OCI-LY1 (cell line): ENCODE measurements around the gene MARS1.

ENCODE experiments used
- H2AFZ ChIP-seq: fragments of 200-600 bp; sonication (generic), shearing (Covaris generic); 2 replicates; pipeline ENCODE4 v1.6.0; 2014; ENCODE audit warnings: antibody characterized with exemption, mild to moderate bottlenecking, low read length
- H3F3A ChIP-seq: fragments of 200-600 bp; sonication (generic), shearing (Covaris generic); 2 replicates; pipeline ENCODE4 v1.6.0; 2014; ENCODE audit warnings: mild to moderate bottlenecking, antibody characterized with exemption, low read length, moderate library complexity; ENCODE audit not compliant: insufficient read depth
- H3K27ac ChIP-seq: fragments of 200-600 bp; sonication (generic); 2 replicates; pipeline ENCODE4 v1.5.1; 2014; ENCODE audit warnings: low read length, mixed run types, mild to moderate bottlenecking, low read depth; ENCODE audit not compliant: poor library complexity, severe bottlenecking
- H3K27me3 ChIP-seq: fragments of 200-600 bp; sonication (generic); 2 replicates; pipeline ENCODE4 v1.6.0; 2014; ENCODE audit warnings: antibody characterized with exemption, mild to moderate bottlenecking, low read length, moderate library complexity; ENCODE audit not compliant: insufficient read depth
- H3K36me3 ChIP-seq: fragments of 200-600 bp; sonication (generic); 2 replicates; pipeline ENCODE4 v1.6.1; 2014; ENCODE audit warnings: mild to moderate bottlenecking, antibody characterized with exemption, low read length, moderate library complexity, mixed read lengths; ENCODE audit not compliant: insufficient read depth
- H3K4me1 ChIP-seq: fragments of 200-600 bp; sonication (generic); 2 replicates; pipeline ENCODE4 v1.5.1; 2014; ENCODE audit warnings: mild to moderate bottlenecking, low read length, moderate library complexity; ENCODE audit not compliant: insufficient read depth, severe bottlenecking
- H3K4me2 ChIP-seq: fragments of 200-600 bp; sonication (generic), shearing (Covaris generic); 2 replicates; pipeline ENCODE4 v1.6.1; 2014; ENCODE audit warnings: low read length
- H3K4me3 ChIP-seq: fragments of 200-600 bp; sonication (generic); 2 replicates; pipeline ENCODE4 v1.5.1; 2014; ENCODE audit warnings: low read length, low read depth, mild to moderate bottlenecking, mixed read lengths; ENCODE audit not compliant: poor library complexity, severe bottlenecking
- H3K79me2 ChIP-seq: fragments of 200-600 bp; shearing (Covaris generic); 2 replicates; pipeline ENCODE4 v1.6.1; 2016; ENCODE audit warnings: mixed run types, low read length, mixed read lengths; ENCODE audit not compliant: insufficient read depth
- H3K9ac ChIP-seq: fragments of 200-600 bp; sonication (generic), shearing (Covaris generic); 2 replicates; pipeline ENCODE4 v1.6.1; 2014; ENCODE audit warnings: mild to moderate bottlenecking, low read length, mixed read lengths
- H3K9me2 ChIP-seq: fragments of 200-600 bp; sonication (generic), shearing (Covaris generic); 2 replicates; pipeline ENCODE4 v1.6.1; 2014; ENCODE audit warnings: low read depth, mild to moderate bottlenecking, low read length, mixed read lengths
- H3K9me3 ChIP-seq: fragments of 200-600 bp; shearing (Covaris generic); 2 replicates; pipeline ENCODE4 v1.6.1; 2014; ENCODE audit warnings: low read length, mixed read lengths
- H4K20me1 ChIP-seq: fragments of 200-600 bp; sonication (generic), shearing (Covaris generic); 2 replicates; pipeline ENCODE4 v1.6.0; 2016; ENCODE audit warnings: mild to moderate bottlenecking, low read length; ENCODE audit not compliant: insufficient read depth
- EZH2 ChIP-seq: fragments of 200-600 bp; sonication (generic), shearing (Covaris generic); IDR thresholded peaks from 2 replicates; pipeline ENCODE4 v1.8.0; 2017; ENCODE audit warnings: borderline replicate concordance, mixed run types, mild to moderate bottlenecking, antibody characterized with exemption, low read length, moderate library complexity, mixed read lengths
- TF ChIP-seq, protein P1 (sequence below): fragments of 200-600 bp; sonication (generic), shearing (Covaris generic); IDR thresholded peaks from 2 replicates; pipeline ENCODE4 v1.5.1; 2017; ENCODE audit warnings: mild to moderate bottlenecking, antibody characterized with exemption, low read length, moderate library complexity, mixed read lengths

MARS1 gene

DNA sequence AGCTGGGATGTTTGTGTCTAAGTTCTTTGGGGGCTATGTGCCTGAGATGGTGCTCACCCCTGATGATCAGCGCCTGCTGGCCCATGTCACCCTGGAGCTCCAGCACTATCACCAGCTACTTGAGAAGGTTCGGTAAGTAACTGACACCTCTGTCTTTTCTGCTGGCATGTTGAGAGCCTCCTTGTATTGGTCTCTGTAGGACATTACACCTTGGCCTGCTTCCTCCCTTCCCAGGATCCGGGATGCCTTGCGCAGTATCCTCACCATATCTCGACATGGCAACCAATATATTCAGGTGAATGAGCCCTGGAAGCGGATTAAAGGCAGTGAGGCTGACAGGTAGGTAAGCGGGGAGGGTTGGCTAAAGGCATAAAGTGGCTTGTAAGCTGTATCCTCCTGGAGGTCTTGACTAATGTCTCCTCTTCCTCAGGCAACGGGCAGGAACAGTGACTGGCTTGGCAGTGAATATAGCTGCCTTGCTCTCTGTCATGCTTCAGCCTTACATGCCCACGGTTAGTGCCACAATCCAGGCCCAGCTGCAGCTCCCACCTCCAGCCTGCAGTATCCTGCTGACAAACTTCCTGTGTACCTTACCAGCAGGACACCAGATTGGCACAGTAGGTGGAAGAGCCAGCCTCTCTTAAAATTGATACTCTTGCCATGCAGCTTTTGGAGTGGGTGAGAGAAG lies 27.0 kb downstream of the MARS1 start:
- Histone ChIP-seq H3K9ac (no peak overlapping the region), H3K9me2 (no peaks in the 10 kb centered on the region), H3F3A (0 out of 2 replicates have a peak, but pooled peaks cover 3% of the 10 kb centered on the region), H3K36me3 (peaks cover 91% of the 10 kb centered on the region), H3K4me1 (peaks cover 16% of the 10 kb centered on the region), H3K79me2 (peaks cover 11% of the 10 kb centered on the region), H2AFZ (no peak overlapping the region), H3K27me3 (no peaks in the 10 kb centered on the region), H3K9me3 (no peaks in the 10 kb centered on the region), H3K27ac (no peak overlapping the region), H3K4me3 (no peak overlapping the region), H3K4me2 (no peak overlapping the region), H4K20me1 (no peaks in the 10 kb centered on the region)
- TF ChIP-seq, protein P1, sequence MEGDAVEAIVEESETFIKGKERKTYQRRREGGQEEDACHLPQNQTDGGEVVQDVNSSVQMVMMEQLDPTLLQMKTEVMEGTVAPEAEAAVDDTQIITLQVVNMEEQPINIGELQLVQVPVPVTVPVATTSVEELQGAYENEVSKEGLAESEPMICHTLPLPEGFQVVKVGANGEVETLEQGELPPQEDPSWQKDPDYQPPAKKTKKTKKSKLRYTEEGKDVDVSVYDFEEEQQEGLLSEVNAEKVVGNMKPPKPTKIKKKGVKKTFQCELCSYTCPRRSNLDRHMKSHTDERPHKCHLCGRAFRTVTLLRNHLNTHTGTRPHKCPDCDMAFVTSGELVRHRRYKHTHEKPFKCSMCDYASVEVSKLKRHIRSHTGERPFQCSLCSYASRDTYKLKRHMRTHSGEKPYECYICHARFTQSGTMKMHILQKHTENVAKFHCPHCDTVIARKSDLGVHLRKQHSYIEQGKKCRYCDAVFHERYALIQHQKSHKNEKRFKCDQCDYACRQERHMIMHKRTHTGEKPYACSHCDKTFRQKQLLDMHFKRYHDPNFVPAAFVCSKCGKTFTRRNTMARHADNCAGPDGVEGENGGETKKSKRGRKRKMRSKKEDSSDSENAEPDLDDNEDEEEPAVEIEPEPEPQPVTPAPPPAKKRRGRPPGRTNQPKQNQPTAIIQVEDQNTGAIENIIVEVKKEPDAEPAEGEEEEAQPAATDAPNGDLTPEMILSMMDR = no peak
- no peak for TF ChIP-seq EZH2

DNA sequence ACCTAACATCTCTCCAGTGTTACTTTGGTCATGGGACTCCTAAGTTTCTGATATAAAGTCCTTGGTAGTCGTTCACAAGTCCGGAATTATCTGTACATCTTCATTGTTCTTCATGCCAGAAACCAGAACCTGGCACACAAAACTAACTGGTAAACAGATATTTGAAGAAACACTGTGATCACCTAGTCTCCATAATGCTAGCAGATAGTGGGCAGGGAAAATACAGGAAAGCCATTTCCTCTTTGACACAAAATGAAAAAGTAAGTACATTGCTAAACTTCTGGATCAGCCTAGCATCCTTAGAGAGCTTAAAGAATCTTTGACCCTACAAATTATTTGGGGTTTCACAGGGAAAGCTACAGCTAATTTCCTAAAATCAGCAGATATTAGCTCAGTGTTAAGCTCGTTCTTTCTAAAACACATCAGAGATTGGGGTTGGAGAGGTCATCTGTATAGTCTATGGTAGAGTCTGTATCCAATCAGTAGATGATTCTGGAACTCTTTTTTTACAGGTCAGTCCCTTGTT lies 27.6 kb downstream of the MARS1 start:
- no peak overlapping the region for H3K4me2 ChIP-seq
- no peaks in the 10 kb centered on the region for H3K9me3 ChIP-seq
- H3K4me3 ChIP-seq = no peak overlapping the region
- H3K9me2 ChIP-seq = no peaks in the 10 kb centered on the region
- no peak for TF ChIP-seq EZH2
- TF ChIP-seq, protein P1 = no peak
- 0 out of 2 replicates have a peak, but pooled peaks cover 3% of the 10 kb centered on the region for H3F3A ChIP-seq
- H2AFZ ChIP-seq = no peak overlapping the region
- no peaks in the 10 kb centered on the region for H3K27me3 ChIP-seq
- no peak overlapping the region for H3K9ac ChIP-seq
- peaks cover 11% of the 10 kb centered on the region for H3K79me2 ChIP-seq
- H3K4me1 ChIP-seq = peaks cover 16% of the 10 kb centered on the region
- no peak overlapping the region for H3K27ac ChIP-seq
- H3K36me3 ChIP-seq = peaks cover 85% of the 10 kb centered on the region
- H4K20me1 ChIP-seq = no peaks in the 10 kb centered on the region

DNA sequence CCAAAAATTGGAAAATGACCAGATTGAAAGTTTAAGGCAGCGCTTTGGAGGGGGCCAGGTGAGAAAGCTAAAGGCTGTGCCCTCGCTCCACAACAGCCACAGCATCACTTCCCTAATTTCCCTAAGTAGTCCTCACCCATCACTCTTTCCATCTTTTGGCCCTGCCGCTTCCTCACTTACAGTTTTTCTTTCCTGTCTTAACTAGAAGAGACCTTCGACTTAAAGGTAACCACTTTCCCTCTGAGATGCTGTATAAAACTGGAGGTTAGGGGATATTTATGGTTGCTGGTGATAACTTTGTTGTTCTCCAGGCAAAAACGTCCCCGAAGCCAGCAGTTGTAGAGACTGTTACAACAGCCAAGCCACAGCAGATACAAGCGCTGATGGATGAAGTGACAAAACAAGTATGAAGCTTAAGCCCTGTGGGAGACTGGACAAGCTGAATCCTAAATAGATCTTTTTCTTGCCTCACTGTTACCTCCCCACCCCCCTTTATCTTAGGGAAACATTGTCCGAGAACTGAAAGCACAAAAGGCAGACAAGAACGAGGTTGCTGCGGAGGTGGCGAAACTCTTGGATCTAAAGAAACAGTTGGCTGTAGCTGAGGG lies 28.2 kb downstream of the MARS1 start:
- Histone ChIP-seq H3K4me2 (no peak overlapping the region), H3K9me2 (no peaks in the 10 kb centered on the region), H3K36me3 (peaks cover 82% of the 10 kb centered on the region), H3F3A (0 out of 2 replicates have a peak, but pooled peaks cover 3% of the 10 kb centered on the region), H3K9ac (no peak overlapping the region), H3K4me3 (no peak overlapping the region), H3K4me1 (peaks cover 20% of the 10 kb centered on the region), H4K20me1 (no peaks in the 10 kb centered on the region), H3K79me2 (peaks cover 11% of the 10 kb centered on the region), H3K9me3 (no peaks in the 10 kb centered on the region), H3K27me3 (no peaks in the 10 kb centered on the region), H3K27ac (no peak overlapping the region), H2AFZ (no peak overlapping the region)
- TF ChIP-seq EZH2 = no peak
- TF ChIP-seq, protein P1 = no peak
